Epithelial cell of esophagus (primary cell): Measurements from ENCODE around the gene CAMK2B.
A peak's percentile ranks its signal among the peaks of the same experiment; 100 is the strongest.

Source experiments
- DNase-seq: peaks from one replicate; pipeline ENCODE4 v3.0.0; 2010; ENCODE audit warnings: low read depth
- H3K4me3 ChIP-seq: 2 replicates; pipeline ENCODE4 v1.5.1; 2011; ENCODE audit warnings: mild to moderate bottlenecking, low read length, control low read depth
- TF ChIP-seq, protein P1 (sequence below): IDR thresholded peaks from 2 replicates; pipeline ENCODE4 v1.5.1; 2011; ENCODE audit warnings: low read depth, mild to moderate bottlenecking, low read length, control low read depth, inconsistent platforms; ENCODE audit not compliant: insufficient read depth; ENCODE audit errors: missing control alignments

The CAMK2B gene

DNA sequence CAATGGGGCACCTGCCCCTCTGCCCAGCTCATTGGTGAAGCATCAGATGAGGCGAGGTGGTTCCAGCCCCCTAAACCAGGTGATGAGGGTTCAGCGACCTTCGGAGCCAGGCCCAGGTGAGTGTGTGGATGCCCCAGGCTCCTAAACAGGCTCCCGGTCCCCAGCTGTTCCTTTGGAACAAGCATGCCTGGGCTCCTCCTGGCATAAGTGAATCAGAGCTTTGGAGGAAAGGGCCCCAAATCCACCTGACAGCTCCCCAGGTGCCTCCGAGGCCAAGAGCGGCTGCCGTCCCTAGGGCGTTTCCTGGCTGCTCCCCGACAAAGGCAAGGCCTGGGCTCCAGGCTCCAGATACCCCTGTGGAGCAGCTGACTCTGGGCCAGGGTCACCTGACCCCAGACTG, 63.4 kb downstream of the CAMK2B start:
- DNase-seq, result peak; percentile 61
- H3K4me3 ChIP-seq, result no peak overlapping the region
- TF ChIP-seq, protein P1, sequence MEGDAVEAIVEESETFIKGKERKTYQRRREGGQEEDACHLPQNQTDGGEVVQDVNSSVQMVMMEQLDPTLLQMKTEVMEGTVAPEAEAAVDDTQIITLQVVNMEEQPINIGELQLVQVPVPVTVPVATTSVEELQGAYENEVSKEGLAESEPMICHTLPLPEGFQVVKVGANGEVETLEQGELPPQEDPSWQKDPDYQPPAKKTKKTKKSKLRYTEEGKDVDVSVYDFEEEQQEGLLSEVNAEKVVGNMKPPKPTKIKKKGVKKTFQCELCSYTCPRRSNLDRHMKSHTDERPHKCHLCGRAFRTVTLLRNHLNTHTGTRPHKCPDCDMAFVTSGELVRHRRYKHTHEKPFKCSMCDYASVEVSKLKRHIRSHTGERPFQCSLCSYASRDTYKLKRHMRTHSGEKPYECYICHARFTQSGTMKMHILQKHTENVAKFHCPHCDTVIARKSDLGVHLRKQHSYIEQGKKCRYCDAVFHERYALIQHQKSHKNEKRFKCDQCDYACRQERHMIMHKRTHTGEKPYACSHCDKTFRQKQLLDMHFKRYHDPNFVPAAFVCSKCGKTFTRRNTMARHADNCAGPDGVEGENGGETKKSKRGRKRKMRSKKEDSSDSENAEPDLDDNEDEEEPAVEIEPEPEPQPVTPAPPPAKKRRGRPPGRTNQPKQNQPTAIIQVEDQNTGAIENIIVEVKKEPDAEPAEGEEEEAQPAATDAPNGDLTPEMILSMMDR, result no peak

- H3K4me3 ChIP-seq, result no peak overlapping the region
- TF ChIP-seq, protein P1, result no peak
- DNase-seq, result no peak
Measured at GRCh38 chr7:44261240-44261639, 64.2 kb downstream of the CAMK2B start.

DNA sequence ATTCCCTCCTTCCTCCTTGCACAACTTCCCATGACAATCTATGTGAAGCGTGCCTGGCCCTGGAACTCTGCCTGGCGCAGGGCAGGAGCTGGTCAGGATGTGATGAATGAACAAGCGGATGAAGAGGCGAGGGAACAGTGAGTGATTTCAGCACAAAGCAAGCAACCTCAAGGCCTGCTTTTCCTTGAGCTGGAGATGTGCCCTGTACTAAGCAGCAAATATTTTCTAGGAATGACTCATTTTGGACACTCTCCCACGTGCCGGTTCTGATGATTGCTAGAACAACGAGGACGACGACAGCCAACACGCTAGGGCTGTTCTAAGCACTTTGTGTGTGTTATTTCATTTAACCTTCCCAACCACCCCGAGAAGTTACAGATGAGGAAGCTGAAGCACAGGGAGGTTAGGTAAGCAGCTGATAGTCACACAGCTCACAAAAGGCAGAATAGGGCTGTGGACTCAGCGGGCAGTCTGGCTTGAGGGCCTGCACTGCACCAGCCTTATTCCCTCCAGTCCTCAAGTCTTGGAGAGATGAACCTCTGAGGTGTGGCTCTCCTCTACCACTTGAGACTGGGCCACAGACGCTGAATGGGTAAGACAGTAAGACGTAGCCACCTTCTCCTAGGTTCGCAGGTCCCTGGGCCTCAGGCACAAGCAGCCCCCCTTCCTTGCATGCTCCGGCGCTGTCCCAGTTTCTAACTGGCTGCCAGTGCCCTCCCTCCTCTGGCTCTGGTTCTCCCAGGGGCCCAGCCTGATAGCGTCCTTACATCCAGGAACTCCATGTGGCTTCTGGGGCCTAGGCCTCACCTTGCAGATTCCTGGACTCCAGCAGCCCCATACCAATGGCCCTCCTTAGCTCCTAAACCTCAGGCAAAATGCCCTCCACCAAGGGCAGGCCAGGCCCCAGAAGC, 65.6 kb downstream of the CAMK2B start:
- H3K4me3 ChIP-seq, result no peak overlapping the region
- TF ChIP-seq, protein P1, result no peak
- peak; percentile 83 for DNase-seq

- H3K4me3 ChIP-seq, result no peak overlapping the region
- TF ChIP-seq, protein P1, result no peak
Measured at GRCh38 chr7:44258865-44259546, 66.4 kb downstream of the CAMK2B start.

DNA sequence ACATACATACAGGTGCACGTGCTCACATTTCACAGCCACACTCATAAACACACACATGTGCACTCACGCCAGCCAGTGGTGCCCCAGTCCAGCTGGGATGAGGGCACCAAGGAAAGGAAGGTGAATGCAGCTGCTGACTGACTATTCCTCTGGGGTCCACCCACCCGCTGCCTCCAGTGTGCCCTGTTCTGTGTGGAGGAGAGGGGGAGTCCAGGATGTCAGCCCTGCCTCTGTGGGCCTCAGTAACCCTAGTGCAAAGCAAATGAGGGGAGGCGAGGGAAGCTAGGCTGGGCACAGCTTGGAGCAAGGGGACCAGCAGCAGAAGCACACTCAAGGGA, 67.0 kb downstream of the CAMK2B start:
- no peak overlapping the region for H3K4me3 ChIP-seq
- TF ChIP-seq, protein P1, result no peak
- no peak for DNase-seq

More at GRCh38 chr7:44258865-44259546, 66.4 kb downstream of the CAMK2B start:
- no peak for DNase-seq

DNA sequence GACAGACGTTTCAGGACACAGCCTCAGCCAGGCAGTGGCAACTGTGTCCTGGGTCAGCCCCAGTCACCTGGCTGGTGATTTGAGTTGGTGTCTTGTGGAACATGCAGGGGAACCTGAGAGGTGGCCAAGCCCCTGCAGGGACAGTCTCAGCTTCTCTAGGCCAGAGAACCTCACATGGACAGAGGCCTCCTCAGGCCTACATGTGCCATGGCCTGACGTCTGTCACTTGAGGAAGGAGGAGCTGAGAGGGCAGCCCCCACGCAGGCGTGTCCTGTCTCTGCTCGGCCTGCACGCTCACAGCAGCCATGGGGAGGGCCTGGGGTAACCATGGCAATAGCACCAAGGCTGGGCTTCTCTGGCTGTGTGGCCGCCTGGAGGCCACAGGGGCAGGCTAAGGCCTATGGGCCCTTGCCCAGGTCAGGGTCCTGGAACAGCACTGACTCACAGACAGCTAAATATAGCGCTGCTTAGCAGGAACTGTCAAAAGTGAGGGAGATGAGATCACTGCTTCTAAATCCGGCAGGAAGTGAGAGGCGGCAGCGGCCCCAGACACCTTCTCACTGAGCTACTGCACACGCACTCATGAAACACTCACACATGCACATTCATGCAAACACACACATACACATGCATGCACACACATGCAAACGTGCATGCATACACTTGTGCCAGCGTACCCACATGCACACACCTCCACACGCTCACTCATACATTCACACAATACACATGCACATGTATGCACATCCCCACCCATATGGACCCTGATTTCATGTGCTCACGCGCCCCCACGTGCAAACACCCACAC, 67.6 kb downstream of the CAMK2B start:
- TF ChIP-seq, protein P1, result no peak
- DNase-seq, result peak; percentile 91
- H3K4me3 ChIP-seq, result no peak overlapping the region
